ENCODE results near the gene SNCA.

- no peak for TF ChIP-seq RARB (CRISPR knock-in tag; IDR thresholded peaks at IDR 0.05)
- TF ChIP-seq ZNF70 (CRISPR knock-in tag; IDR thresholded peaks at IDR 0.05), result no peak
- TF ChIP-seq ISL1 (CRISPR knock-in tag; IDR thresholded peaks at IDR 0.05), result no peak
- no peak for TF ChIP-seq CREB5 (CRISPR knock-in tag; IDR thresholded peaks at IDR 0.05; ENCODE audit: low read depth)
- TF ChIP-seq ZFP3 (CRISPR knock-in tag; IDR thresholded peaks at IDR 0.05), result no peak
- no peak for TF ChIP-seq ARNTL (CRISPR knock-in tag; IDR thresholded peaks at IDR 0.05; ENCODE audit: borderline replicate concordance, low read depth)
- no peak for TF ChIP-seq PATZ1 (CRISPR knock-in tag; IDR thresholded peaks at IDR 0.05; ENCODE audit: borderline replicate concordance)
- TF ChIP-seq ZNF8 (CRISPR knock-in tag; IDR thresholded peaks at IDR 0.05), result no peak
- no peak for TF ChIP-seq ZFP30 (CRISPR knock-in tag; IDR thresholded peaks at IDR 0.05)
- no peak for TF ChIP-seq ZC3H10 (CRISPR knock-in tag; IDR thresholded peaks at IDR 0.05)
Observed at GRCh38 chr4:89674876-89675459, 162.0 kb downstream of the SNCA start.

All from SK-N-SH treated with all-trans-retinoic acid at 6 μM for 48 hours (cell line).